ENCODE data around the gene NDUFA9. TPM values are rescaled to one million over a fixed set of nuclear protein-coding genes. Genes with fewer than 3 reads are reported as not detected.

The NDUFA9 gene
- polyA plus RNA-seq, 2 of the 4 experiments (the other 2 are of a cell fraction) = 121 to 125 TPM

GRCh38 chr12:4603946-4604345 is 45.0 kb upstream of the NDUFA9 start (continued):
- TF ChIP-seq ELK1 (IDR thresholded peaks at IDR 0.05; ENCODE audit: low read depth, low read length) (no peak), ESRRA (IDR thresholded peaks at IDR 0.05; ENCODE audit: borderline replicate concordance, low read length) (no peak)

GRCh38 chr12:4604684-4605193 is 44.2 kb upstream of the NDUFA9 start:
- H3K4me3 ChIP-seq = peak overlapping the region; percentile 83
- WGBS (ENCODE audit: missing lambda C conversion rate) = 3% methylated on average over 22 of the region's 25 CpGs
- FAIRE-seq = peak; percentile 51
- ChIA-PET POLR2A (no interaction called here), CTCF (interaction anchor here (0.7 to 5.8 kb wide), 22 partner anchors 8 to 1223 kb away, joined by 3 to 62 read pairs (median 5); partner anchors contain the start of genes AKAP3 and NDUFA9)
- no peaks in the 10 kb centered on the region for H3K9me3 ChIP-seq
- peak; percentile 80 to 93 for DNase-seq (ENCODE audit: low read depth in 1 of 2, low spot score in 1 of 2)
- TF ChIP-seq HES2 (IDR thresholded peaks at IDR 0.05) = no peak
- TF ChIP-seq JUN (IDR thresholded peaks at IDR 0.05) = peak in 1 of 2 experiments; percentile 67; a peak in 2 of 5 replicates
- TF ChIP-seq ATOH8 (CRISPR knock-in tag; IDR thresholded peaks at IDR 0.05; ENCODE audit: low read depth) = no peak
- peak; percentile 67 for TF ChIP-seq POLR2A (IDR thresholded peaks at IDR 0.05; ENCODE audit: low read length)
- TF ChIP-seq E2F6 (IDR thresholded peaks at IDR 0.05; ENCODE audit: borderline replicate concordance, low read depth) = peak; percentile 66; the same call in 1 of the 2 replicates
- TF ChIP-seq RCOR1 (IDR thresholded peaks at IDR 0.05; ENCODE audit: low read depth, low read length) = no peak
- no peak for TF ChIP-seq ELK1 (IDR thresholded peaks at IDR 0.05; ENCODE audit: low read depth, low read length)
- TF ChIP-seq MAX (IDR thresholded peaks at IDR 0.05) = peak; percentile 81
- TF ChIP-seq FOXS1 (CRISPR knock-in tag; IDR thresholded peaks at IDR 0.05) = no peak
- TF ChIP-seq CTCF (IDR thresholded peaks at IDR 0.05) = peak; percentile 71
- TF ChIP-seq MAZ (IDR thresholded peaks at IDR 0.05; ENCODE audit: borderline replicate concordance, low read depth, low read length) = no peak
- no peak for TF ChIP-seq RFX5 (IDR thresholded peaks at IDR 0.05)
- 0 out of 4 replicates have a peak, but pooled peaks of 1 of the 2 experiments have one; percentile 25 for TF ChIP-seq CEBPB (IDR thresholded peaks at IDR 0.05)
- no peak for TF ChIP-seq ZFP36 (IDR thresholded peaks at IDR 0.05; ENCODE audit: borderline replicate concordance, partially characterized antibody)
- TF ChIP-seq BHLHE40 (IDR thresholded peaks at IDR 0.05; ENCODE audit: low read depth, low read length) = no peak
- TF ChIP-seq RNF2 (IDR thresholded peaks at IDR 0.05; ENCODE audit: borderline replicate concordance, low read depth) = no peak
- no peak for TF ChIP-seq ZNF302 (CRISPR knock-in tag; IDR thresholded peaks at IDR 0.05)
- peak; percentile 25; the same call in 1 of the 3 replicates for TF ChIP-seq SMC3 (IDR thresholded peaks at IDR 0.05)
- TF ChIP-seq HMGXB4 (CRISPR knock-in tag; IDR thresholded peaks at IDR 0.05; ENCODE audit: borderline replicate concordance) = 0 out of 2 replicates have a peak, but pooled peaks have one; percentile 49
- TF ChIP-seq RAD21 (conservative IDR thresholded peaks at IDR 0.05 in 1 of 2, IDR thresholded peaks at IDR 0.05 in 1 of 2) = peak; percentile 45 to 62; a peak in 4 of 5 replicates
- TF ChIP-seq NR3C1 (IDR thresholded peaks at IDR 0.05) = no peak
- TF ChIP-seq MYC (IDR thresholded peaks at IDR 0.05; ENCODE audit: borderline replicate concordance, low read length) = peak; percentile 21; the same call in 1 of the 2 replicates
- TF ChIP-seq FOSB (CRISPR knock-in tag; IDR thresholded peaks at IDR 0.05) = no peak
- peak; percentile 74; the same call in 1 of the 2 replicates for TF ChIP-seq PHF8 (IDR thresholded peaks at IDR 0.05; ENCODE audit: borderline replicate concordance, low read depth)
- no peak for TF ChIP-seq TP53 (CRISPR knock-in tag; IDR thresholded peaks at IDR 0.05)
- TF ChIP-seq JUNB (IDR thresholded peaks at IDR 0.05) = no peak
- no peak for TF ChIP-seq EP300 (IDR thresholded peaks at IDR 0.05)
- no peak for TF ChIP-seq POLR2AphosphoS2 (conservative IDR thresholded peaks at IDR 0.05; ENCODE audit: low read length)
- peak overlapping the region; percentile 74 for H3K4me2 ChIP-seq
- H3K27ac ChIP-seq = peak overlapping the region; percentile 81 to 89
- peak; percentile 96 to 98 for ATAC-seq
- peaks cover 5% of the 10 kb centered on the region; the same call in 1 of the 3 replicates for H3K4me1 ChIP-seq
